GM18907 (cell line): ENCODE results near the gene GRID1.
"Not testable (repeated sequence)": the region's sequence is repeated elsewhere in the genome, so short reads cannot be mapped to it uniquely, and the experiment has no call there.

Source experiments
- ATAC-seq: cut with Tn5 transposase; IDR thresholded peaks from one replicate; pipeline ENCODE4 v1.9.1; 2021; ENCODE audit warnings: mild to moderate bottlenecking, moderate library complexity; ENCODE audit not compliant: unreplicated experiment

The GRID1 gene

DNA sequence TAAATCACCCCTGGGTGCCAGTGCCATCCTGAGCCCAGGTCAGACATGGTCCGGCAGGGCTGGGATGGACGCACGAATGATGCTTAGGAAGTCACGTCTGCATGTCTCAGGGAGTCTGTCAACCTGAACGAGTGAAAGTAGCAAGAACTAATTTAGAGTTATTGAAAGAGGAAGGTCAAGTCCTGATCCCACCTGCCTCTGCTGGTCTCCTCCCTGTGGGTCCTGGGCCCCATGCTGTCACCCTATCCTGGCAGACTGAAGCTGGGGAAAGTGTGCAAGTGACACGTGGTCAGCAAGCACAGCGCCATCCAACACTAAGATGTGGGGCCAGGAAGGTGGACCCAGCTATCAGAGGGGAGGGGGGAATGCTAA lies 26.1 kb upstream of the GRID1 start:
- ATAC-seq, result peak; percentile 60

DNA sequence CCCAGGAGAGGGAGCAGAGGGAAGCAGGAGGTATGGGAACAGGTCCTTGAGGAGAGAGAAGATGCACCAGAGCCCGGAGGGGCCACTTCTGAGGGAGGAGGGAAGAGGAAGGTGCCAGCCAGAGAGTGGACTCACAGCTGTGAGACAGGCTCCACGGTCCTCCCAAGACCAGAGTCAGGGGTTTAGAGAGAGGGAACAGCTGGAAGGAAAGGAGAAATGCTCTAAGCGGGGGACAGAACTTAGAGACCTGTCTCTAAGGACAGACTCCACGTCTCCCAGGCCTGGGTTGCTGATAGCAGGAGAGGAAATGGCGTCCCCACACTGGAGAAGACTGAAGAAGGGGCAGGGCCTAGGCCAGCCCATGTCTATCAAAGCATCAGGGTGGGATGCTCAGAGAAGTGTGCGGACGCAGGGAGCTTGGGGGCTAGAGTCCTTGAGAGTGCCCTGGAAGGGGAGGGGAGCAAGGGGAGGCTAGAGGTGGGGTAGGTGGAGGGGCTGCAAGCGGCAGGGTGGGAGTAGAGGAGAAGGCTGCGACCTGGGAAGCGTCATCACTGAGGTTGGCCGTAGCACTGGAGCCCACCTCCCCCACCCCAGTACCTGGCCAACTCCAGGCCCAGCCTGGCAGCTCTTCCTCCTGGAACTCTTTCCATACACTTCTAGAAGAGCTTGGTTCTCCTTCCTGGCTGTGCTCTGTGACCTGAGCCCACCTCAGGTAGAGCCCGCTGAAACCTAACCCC lies 25.6 kb upstream of the GRID1 start:
- no peak for ATAC-seq

DNA sequence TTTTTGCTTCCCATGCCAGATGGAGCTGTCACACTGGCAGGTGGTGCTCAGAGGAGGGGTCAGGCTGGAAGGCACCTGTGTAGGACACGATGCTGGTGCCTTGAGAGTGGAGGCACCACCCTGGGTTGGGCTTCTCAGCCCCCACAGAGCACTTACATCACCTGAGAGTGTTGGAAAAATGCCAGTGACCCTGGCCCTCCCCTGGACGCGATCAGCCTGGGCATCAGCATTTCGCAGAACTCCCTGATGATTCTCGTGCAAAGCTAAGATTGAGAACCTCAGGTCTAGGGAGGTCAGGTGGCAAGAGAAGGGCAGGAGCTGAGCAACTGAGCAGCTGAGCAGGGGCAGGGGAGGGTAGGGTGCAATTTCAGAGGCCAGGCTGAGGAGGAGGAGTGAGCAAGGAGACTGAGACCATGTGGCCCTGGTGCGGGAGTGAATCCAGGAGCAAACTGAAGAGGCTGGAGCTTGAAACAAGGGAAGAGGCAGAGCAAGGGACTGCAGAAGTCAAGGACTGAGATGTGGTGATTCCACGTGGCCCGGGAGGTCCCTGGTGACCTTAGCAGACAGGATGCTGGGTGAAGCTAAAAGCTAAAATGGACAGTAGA lies 24.7 kb upstream of the GRID1 start:
- no peak for ATAC-seq

DNA sequence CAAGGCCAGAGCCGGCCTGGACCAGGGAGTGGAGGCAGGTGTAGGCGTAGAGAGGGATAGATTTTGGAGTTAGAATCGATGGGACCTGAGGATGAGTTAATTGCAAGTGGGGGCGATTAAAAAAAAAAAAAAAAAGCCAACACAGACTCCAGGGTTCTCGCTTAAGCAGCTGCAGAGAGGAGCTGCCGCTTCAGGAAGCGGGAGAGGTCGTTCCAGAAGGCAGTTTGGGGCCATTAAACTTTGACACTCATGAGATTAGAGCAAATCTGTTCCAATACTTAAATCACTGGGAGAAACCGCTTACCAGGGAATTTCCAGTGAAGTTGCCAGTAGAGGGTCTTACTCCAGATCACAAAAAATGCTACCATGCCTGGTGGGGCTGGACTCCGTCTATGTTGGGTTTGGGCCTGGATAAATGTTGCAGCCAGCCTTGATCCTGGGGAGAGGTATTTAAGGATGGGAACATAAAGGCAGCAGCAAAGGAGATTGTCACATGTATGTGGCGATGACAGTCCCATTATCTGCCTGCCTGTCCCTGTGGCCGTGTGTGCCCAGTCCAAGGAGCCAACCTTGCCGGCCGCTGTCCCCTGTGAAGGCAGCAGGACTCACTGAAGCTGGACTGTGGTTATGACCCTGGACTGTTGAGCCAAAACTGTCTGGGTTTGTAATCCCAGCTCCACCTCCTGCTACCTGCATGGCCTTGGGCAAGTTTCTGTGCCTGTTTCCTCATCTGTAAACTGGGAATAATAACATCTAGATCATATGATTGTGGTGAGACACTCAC lies 23.9 kb upstream of the GRID1 start:
- ATAC-seq, result no peak

DNA sequence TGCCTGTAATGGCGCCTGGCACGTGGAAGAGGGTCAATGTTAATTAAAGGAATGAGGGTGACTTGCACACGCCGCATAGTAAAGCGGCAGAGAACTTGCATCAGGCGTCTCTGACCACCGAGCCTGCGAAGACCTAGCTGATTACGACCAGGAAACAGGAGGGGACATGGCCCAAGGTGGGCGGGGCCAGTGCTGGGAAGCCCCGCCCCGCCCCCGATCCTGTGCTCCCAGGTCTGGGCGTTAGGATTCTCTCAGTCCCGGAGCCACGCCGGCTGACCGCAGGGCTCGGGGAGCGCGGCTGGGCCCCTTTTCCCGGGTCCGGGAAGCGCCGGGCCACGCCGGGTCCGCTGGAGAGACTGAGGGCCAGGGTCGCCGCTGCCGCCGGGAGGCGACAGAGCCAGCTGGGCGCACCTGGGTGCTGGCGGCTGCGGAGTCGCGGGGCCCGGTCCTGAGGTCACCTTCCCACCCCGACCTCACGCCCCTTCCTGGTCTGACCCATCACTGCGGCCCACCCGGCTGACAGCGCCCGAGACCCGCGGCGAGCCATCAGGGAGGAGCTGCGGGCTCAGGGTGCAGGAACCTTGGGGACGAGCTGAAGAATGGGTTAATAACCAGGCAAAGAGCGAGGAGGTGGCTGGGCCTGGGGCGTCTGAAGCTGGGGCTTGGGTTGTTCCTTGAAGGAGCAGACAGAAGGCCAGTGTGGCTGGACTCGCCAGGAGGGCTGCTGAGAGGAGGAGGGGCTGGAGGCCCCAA lies 23.0 kb upstream of the GRID1 start:
- ATAC-seq, result peak; percentile 69

DNA sequence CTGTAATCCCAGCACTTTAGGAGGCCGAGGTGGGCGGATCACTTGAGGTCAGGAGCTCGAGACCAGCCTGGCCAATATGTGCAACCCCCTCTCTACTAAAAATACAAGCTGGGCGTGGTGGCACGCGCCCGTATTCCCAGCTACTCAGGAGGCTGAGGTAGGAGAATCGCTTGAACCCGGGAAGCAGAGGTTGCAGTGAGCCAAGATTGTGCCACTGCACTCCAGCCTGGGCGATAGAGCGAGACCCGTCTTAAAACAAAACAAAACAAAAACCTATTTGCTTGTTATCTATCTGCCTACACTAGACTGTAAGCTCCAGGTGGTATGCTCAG lies 22.5 kb upstream of the GRID1 start:
- ATAC-seq, result not testable (repeated sequence)

DNA sequence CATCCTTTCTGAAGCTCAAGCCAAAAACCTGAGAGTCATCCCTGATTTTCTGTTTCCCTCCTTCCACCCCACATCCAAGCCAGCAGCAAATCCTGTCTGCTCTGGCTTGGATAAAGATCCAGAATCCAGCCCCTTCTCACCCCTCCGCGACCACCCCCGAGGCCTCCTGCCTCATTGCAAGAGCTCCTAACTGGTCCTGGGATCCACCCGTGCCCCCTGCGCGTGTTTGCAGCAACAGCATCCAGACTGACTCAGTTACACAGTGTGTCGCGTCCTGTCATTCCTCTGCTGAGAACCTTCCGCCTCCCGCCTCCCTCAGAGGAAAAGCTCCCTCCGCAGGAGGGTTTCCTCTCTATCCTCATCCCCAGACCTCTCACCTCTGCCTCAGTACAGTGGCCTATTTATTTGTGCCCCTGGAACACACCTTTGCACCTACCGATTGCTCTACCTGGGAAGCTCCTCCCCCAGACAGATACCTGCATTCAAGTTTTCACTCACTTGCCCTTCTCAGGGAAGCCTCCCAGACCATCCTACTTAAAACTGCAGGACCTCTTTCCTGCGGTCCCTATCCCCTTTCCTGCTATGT lies 21.6 kb upstream of the GRID1 start:
- ATAC-seq, result no peak

DNA sequence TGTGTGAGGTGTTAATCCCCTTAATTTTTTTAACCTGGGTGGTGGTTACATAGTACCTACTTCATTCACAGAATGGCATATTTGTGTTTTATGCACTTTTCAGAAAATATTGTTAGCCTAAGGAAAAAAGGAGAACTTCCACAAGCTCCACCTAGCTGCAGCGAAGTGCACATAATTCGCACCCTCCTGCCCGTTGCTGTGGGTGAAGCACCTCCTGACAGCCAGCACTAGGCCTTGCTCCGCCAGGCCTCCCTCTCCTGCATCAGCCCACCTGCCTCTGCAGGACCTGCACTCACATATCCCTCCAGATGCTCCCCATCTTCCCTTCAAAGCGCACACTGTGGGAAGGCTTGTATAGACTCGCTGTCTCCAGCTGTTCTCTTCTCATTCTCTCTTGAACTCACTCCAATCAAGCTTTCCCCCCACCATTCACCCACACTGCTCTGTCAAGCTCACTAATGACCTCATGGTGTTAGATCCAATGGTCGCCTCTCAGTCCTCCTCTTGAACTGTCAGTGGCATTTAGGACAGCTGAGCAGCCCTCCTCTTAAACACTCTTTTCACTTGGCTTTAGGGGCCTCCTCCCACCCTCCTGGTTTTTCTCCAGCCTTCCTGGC lies 20.7 kb upstream of the GRID1 start:
- ATAC-seq, result no peak

DNA sequence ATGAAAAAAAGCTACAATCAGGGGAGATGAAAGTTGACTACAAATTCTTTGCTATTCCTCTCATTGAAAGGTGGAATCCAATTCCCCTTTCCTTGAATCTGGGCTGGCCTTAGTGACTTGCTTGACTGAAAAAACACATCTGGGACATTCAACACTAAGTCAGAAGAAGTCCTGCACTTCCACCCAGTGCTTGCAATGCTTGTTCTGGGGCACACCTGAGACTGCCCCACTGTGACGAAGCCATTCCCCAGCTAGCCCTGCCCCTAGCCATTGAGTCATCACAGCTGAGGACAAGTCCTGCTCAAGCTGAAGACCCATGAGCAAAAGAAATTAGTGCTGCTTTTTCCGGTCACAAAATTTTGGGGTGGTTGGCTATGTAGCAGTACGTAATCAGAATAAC lies 19.2 kb upstream of the GRID1 start:
- ATAC-seq, result no peak

DNA sequence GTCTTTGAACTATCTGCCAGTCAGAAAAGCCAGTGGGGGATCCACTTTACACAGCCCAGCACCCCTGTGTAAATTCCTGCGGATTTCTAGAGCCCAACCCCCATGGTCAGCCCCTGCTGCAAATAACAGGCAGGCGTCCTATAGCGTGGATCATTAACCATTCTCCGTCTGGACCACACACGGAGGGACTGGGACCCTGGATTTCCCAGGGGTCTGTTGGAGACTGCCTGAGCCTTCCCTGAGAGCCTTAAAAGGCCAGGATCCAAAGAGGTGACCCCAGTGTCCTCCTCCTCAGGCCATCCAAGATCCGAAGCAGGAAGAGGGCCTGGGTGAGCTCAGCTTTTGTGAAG lies 11.2 kb upstream of the GRID1 start:
- ATAC-seq, result no peak

DNA sequence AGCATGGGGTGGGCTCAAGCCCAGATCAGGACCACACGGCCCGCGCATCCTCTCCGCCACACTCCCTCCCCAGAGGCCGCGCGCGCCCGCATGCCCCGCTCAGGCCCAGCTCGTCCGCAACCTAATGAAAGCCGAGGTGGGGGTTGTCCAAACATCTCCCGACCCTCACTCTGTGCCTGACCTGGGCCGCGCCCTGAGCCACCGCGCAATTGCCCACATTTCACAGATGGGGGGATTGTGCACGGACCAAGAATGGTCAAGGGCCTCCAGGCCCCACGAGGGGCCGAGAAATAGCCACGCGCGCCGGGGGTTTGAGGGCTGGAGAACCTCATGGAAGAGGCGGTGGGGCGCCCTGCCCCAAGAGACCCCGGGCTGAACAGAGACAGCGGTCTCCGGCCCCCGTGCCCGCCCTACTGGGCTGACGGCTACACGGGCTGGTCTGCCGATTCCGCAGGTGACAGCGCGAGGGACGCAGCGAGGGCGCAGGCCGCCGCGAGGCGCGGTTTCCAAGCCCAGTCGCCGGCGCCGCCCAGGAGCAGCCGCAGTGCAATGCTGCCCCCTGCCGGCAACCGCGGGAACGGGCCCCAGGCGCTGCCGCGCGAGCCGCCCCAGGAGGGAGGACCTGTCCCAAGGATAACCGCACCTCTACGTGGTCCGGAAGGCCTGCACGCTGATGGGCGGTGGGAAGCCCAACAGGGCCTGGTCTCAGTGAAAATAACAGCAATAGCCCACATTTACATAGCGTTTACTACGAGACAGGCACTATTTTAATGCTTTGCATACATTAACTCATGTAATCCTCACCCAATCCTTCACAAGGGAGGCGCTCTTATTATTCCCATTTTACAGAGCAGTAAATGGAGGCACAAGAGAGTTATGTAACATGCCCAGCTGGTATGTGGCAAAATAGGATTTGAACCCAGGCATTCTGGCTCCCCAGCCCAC lies 10.5 kb upstream of the GRID1 start:
- ATAC-seq, result peak; percentile 91

DNA sequence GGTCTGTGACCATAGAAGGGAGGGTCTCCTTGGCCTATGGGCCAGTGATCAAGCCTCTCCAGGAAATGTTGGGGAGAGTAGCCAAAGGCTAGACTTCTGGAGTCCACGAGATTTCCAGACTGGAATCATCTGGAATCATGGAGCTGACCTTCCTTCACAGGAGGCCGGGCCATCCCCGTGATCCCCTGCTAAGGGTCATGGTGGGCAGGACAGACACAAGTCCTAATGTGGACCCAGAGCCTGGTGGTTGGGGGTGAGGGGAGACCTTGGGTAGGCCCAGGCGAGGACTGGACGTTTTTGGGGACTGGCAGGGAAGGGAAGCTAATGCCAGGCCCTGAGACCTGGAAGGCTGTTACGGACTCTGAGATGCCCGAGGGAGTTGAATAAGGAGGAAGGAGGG lies 9.8 kb upstream of the GRID1 start:
- no peak for ATAC-seq

DNA sequence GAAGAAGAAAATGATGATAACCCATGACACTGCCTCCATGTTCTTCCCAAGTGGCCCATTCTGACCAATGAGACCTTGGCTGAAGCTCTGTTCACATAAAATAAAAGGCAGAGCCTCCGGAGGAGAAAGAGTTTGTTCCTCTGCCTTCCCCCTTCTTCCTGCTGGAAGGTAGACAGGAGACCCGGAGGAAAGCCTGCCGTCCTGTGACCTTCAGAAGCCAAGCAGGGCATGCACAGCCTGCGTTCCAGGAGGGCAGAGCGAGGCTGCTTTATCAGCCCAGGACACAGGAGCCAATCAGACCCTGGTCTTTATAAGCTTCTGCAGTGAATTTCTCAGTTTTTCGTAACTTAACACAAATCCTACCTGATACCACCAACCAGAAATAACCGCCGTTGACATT lies 8.6 kb upstream of the GRID1 start:
- ATAC-seq, result no peak

DNA sequence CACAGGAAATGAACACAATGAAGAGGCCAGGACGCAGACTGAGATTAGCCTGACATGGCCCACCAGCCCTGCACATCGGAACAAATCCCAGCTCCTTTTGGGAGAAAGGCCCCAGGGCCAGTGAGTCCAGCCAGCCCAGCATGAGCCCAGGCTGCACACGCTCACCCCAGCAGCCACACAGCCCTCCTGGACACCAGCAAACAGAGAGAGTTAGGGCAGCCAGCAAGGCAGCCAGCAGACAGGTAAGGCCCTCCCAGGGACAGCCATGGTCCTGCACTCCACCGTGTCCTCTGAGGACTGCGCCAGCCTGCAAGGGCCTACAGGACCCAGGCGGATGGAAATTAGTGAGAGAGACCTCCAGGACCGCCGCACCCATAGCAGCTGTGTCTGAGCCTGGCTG lies 8.1 kb upstream of the GRID1 start:
- no peak for ATAC-seq

DNA sequence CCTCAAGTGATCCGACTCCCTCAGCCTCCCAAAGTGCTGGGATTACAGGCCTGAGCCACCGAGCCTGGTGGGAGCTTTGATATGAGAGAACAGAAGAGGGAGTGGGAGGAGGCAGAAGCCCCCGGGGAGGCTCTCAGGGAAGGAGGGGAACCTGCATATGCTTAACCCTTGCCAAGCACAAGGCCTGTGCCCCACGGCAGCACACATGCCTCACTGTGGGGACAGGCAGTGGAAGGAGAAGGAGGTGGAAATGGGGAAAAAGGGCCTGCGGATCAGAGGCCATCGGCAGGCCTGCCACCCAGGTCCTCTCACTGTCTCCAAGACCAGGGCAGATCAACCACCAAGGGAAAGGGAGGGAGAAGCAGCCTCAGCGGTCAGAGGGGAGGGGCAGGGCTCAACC lies 7.2 kb upstream of the GRID1 start:
- no peak for ATAC-seq

DNA sequence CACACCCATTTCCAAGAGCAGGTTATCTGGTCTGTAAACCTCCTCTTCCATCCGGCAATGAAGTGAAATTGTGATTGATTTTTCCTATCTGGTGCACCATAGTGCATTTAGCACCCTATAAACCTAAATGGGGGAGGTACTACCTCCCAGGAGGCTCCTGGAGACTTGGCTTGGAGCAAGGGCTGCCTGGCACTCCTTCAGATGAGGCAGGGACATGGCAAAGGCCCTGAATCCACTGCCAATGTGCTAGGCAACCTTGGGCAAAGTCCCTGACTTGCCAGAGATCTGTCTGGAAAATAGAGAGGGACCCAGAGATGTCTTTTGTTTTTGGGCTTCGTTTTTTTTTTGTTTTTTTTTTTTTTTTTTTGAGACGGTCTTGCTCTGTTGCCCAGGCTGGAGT lies 6.7 kb upstream of the GRID1 start:
- no peak for ATAC-seq

DNA sequence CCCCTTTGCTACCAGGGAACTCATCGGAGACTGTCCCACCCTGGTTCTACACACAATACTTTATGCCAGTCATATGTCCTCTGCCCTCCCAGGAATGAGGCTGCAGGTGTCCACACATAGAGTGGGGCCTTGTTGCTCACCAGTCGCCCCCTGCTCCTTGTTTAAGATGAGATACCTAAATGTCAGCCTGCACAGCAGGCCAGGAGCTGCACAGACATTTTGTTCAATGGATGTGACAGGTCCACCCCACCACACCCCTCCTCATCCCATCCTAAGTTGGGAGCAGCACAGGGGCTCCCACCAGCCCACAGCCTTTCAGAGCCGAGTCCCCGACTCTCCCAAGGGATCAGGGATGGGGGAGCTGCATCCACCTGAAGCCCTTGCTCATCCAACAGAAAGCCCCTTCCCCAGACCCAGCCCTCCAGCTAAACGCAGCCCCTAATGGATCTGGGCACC lies 6.2 kb upstream of the GRID1 start:
- ATAC-seq, result no peak

DNA sequence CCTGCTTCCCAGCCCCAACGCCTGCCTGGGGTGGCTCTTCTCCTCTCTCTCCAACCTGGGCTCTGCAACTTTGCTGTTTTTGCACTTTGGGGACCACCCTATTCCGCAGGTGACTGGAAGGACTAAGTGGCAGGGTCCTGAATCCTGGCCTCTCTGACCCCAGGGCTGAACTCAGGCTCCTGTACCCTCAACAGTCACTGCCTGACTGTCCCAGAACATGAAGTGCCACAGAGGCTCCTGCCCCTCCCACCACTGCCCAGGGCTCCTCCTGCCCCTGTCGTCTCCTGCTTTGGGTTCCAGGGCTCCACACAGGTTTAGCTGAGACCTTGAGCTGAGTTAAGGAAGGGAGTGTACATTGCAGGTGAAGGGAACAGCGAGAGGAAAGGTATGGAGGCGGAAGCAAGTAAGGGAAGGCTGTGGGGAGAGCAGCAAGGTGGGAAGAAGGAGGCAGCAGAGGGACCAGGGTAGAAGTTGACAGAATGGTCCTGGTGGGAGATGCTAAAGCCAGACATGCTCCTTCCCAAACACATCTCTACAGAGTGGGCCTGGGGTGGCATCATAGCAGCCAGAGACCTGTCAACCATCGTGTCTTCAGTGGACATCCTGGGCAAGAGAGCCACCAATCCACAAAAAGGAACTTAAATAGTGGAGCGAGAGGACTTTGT lies 5.7 kb upstream of the GRID1 start:
- no peak for ATAC-seq

DNA sequence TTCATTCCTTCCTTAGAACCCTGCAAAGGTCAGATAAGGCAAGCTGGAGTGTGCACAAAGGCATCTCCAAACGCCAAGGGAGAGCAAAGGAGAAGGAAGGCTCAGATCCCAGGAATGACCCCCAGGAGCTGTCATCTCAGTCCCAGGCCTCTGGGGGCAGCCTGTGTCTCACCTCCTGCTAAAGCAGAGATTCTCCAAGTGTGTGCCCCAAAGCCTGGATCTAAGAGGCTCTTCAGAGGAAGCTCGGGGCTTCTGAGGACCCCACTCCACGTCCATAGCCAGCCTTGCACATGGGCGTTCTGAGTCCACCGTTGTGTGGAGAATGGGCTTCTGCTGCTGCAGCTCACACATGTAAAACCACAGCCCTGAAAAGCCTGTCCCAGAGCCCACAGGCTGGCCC lies 5.1 kb upstream of the GRID1 start:
- no peak for ATAC-seq
